EH (cell line): ENCODE data around the gene ISX.

Source experiments
- DNase-seq: peaks from one replicate; pipeline ENCODE4 v3.0.0-alpha.2; 2015; ENCODE audit warnings: low read depth

The ISX gene

GRCh38 chr22:35113341-35113740, 47.4 kb downstream of the ISX start:
- DNase-seq, result no peak

DNA sequence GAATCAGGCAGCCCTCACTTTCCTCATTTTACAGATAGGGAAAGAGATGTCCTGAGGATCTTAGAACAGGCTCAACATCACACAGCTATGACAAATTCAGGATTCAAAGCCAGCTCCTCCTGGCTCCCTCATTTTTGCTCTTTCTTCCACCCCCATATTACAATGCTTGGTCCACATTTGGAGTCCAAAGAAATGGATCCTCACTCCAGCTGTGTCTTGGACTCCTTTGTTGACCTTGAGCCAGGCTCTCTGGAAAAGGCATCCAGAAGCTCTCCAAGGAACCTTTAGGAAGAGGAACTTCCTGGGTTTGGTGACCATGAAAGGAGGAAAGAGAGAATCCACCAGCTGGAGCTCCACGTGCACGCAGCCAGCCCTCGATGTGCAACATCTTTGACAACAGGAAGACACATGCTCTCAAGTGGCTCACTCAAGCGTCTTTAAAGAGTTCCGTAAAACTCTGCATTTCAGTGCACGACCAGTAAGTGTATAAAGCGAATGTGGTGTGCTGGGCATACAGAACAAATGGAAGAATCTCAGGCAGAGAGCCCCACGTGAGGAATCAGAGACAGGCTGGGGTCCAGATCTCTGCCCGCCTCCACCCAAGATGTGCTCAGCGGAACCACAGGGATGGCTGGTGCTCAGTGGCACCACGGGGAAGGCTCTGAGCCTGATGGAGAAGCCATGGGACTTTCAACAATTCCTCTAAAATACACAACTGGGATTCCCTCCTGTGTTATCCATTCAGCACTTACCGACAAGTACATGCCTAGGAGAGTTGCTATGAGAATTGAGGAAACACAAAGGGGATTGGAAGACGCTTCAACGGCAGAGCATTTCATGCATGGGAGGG, 48.4 kb downstream of the ISX start:
- DNase-seq, result no peak

GRCh38 chr22:35115515-35115914, 49.6 kb downstream of the ISX start:
- DNase-seq, result no peak

- DNase-seq, result no peak
These were observed 50.3 kb downstream of the ISX start for GRCh38 chr22:35116269-35116668.

- DNase-seq, result no peak
These were observed 50.9 kb downstream of the ISX start for GRCh38 chr22:35116817-35117216.

DNA sequence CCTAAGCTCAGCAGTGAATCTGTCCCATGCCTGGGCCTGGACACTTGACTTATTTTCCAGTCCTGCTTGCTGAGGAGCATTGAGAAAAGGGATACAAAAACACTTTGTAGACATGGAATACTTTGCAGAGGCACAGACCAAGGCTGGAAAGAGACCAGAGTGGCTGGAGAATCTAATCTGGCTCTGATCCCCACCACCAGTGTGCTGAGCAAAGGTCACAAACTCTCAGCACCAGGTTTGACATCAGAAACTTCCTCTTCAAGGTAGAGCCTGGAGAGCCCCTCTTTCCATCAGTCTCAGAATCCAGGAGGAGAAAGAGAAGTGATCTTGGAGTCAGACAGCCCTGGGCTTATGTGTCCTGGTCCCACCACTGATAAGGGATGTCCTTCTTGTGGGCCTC, 53.5 kb downstream of the ISX start:
- DNase-seq, result no peak

GRCh38 chr22:35124691-35125219, 58.8 kb downstream of the ISX start:
- DNase-seq, result no peak

DNA sequence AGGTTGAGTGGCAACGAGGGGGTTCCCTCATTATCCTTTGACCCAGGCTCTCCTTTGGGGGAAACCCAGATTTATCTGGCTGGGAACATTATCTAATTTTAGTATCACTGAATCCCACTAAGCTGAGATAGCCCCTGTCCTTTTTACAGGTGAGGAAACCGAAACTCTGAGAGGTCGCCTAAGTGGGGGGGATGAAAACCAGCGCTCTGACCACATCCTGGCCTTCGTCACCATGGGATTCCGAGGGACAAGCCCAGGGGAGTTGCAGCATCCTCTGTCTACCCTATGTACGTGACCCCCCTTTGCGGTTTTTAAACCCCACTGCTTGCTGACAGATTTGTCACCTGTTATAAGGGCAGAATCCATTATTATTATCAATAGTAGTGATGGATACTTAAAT, 61.0 kb downstream of the ISX start:
- DNase-seq, result no peak

DNA sequence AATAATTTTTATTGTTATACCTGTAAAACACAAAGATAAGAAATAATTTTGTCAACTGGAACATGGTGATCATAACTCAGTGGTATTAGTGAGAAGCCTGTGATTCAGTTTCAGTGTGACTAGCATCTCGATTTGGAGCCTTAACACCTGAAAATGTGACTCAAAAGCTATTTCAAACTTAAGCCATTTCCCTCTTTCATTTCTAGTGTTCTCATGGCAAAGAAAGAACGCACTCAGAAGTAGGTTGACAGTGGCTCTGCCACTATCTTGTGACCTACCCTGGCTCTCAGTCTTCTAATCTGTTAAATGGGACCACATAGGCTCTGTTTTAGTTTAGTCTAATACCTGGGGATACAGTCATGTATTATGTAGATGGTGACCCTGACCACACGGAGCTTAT, 62.7 kb downstream of the ISX start:
- no peak for DNase-seq

GRCh38 chr22:35131525-35132000, 65.6 kb downstream of the ISX start:
- no peak for DNase-seq

- DNase-seq, result no peak
These were observed 66.6 kb downstream of the ISX start for GRCh38 chr22:35132568-35132967.

DNA sequence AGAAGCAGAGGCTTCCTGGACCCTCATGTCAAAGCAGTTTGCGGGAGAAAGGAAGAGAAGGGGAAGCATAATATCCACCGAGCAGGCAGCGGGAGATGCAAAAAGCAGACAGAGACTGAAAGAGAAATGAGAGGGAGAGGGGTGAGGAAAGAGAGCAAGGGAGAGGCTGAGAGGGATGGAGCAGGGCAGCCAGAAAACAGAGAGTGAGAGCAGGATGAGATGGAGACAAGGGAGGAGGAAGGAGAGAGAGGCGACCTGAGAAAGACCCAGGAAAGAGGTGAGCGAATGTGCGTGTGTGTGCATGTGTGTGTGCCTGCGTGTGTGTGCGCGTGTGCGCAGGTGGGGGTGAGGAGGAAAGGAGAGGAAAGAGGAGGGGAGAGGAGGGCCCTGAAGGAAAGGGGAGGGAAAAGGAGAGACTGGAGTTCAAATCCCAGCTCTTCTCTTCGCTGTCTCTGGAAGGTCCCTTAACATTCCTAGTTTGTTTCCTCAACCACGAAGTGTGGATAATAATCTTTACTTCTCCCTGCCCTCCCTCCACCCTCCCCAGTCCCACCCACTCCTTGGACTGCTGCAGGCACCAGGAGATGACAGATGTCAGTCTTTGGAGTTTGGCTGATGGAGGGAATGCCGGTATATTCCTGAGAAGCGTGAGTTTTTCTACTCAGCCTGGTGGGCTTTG, 67.9 kb downstream of the ISX start:
- no peak for DNase-seq

- DNase-seq, result no peak
These were observed 68.7 kb downstream of the ISX start for GRCh38 chr22:35134637-35135036.

GRCh38 chr22:35135165-35135564, 69.2 kb downstream of the ISX start:
- no peak for DNase-seq
